Body of pancreas (tissue), 4 donors: ENCODE data around the gene STRIP2. TPM values are rescaled to one million over a fixed set of nuclear protein-coding genes. Genes with fewer than 3 reads are reported as not detected.

Source experiments
- ATAC-seq: fragments of 150-250 bp; one replicate; pipeline ENCODE4 v1.9.1; 2016
- DNase-seq, 4 donors: peaks; one replicate each; pipeline ENCODE4 v3.0.0-alpha.2; 2019
- H3K27ac ChIP-seq, 4 donors: fragments of 200-600 bp; sonication (generic); 1 replicate in 3 of 4; 2 replicates in 1 of 4; pipeline versions ENCODE4 v1.5.1 to v1.6.1; 2016 to 2019; ENCODE audit warnings: mild to moderate bottlenecking in 1 of 4, mixed read lengths in 1 of 4, moderate library complexity in 1 of 4
- H3K27me3 ChIP-seq, 2 donors: fragments of 200-600 bp; sonication (generic); one replicate each; pipeline ENCODE4 v1.6.0; 2016; ENCODE audit warnings: mild to moderate bottlenecking in 1 of 2
- H3K36me3 ChIP-seq, 2 donors: fragments of 200-600 bp; sonication (generic); replicated peaks in 1 of 2; 2 replicates each; pipeline ENCODE4 v1.5.1; 2016; ENCODE audit warnings: low read depth in 2 of 2; ENCODE audit not compliant: insufficient read depth in 1 of 2
- H3K4me1 ChIP-seq: fragments of 200-600 bp; sonication (generic); one replicate; pipeline ENCODE4 v1.6.0; 2016
- H3K4me3 ChIP-seq, 2 donors: fragments of 200-600 bp; sonication (generic); 1 replicate in 1 of 2; 2 replicates in 1 of 2; pipeline ENCODE4 v1.5.1; 2016 to 2019
- H3K9me3 ChIP-seq, 3 donors: fragments of 200-600 bp; sonication (generic); 1 replicate in 2 of 3; 2 replicates in 1 of 3; pipeline ENCODE4 v1.5.1; 2016
- POLR2A ChIP-seq, 3 donors: fragments of 450-650 bp; IDR thresholded peaks; one replicate each; pipeline ENCODE4 v1.6.1; 2016; ENCODE audit warnings: antibody characterized with exemption in 3 of 3, mild to moderate bottlenecking in 2 of 3
- WGBS, 2 donors: methylation state at CpG; one replicate each; pipeline ENCODE4 v1.1.5; 2017; 5-methylcytosine and 5-hydroxymethylcytosine counted together
- intact Hi-C: fragments of 100-400 bp; cut with DNase I; formaldehyde crosslinking; loops from one replicate; pipeline ENCODE4 v1.15.1; 2023
- total RNA-seq, 2 donors: library from RNA; depleted of rRNA; stranded (reverse); fragments of >200 nt; gene quantifications; one replicate each; pipeline ENCODE4 v1.1.0, GENCODE V29; 2016
- TF ChIP-seq, protein P1 (sequence below), 7 experiments: fragments of 450-650 bp in 4 of 7; fragments of 200-600 bp in 3 of 7; sonication (generic) in 3 of 7; IDR thresholded peaks; one replicate each; pipeline ENCODE4 v1.5.1; 2016 to 2019; ENCODE audit warnings: antibody characterized with exemption in 7 of 7

Gene STRIP2
- total RNA-seq, 2 donors from 2014 or later = 0.26 TPM; not detected in 1

GRCh38 chr7:129466796-129467195 lies 32.6 kb downstream of the STRIP2 start:
- no peak overlapping the region for H3K4me3 ChIP-seq
- DNase-seq (no peak), ATAC-seq (no peak)
- no peak overlapping the region for H3K27ac ChIP-seq
- 78 to 91% methylated on average over 3 of the region's 3 CpGs for WGBS, 2 donors
- TF ChIP-seq, protein P1, sequence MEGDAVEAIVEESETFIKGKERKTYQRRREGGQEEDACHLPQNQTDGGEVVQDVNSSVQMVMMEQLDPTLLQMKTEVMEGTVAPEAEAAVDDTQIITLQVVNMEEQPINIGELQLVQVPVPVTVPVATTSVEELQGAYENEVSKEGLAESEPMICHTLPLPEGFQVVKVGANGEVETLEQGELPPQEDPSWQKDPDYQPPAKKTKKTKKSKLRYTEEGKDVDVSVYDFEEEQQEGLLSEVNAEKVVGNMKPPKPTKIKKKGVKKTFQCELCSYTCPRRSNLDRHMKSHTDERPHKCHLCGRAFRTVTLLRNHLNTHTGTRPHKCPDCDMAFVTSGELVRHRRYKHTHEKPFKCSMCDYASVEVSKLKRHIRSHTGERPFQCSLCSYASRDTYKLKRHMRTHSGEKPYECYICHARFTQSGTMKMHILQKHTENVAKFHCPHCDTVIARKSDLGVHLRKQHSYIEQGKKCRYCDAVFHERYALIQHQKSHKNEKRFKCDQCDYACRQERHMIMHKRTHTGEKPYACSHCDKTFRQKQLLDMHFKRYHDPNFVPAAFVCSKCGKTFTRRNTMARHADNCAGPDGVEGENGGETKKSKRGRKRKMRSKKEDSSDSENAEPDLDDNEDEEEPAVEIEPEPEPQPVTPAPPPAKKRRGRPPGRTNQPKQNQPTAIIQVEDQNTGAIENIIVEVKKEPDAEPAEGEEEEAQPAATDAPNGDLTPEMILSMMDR (IDR thresholded peaks at IDR 0.05) = no peak
- TF ChIP-seq POLR2A (IDR thresholded peaks at IDR 0.05) = no peak
- intact Hi-C loops = loop anchor here (10.0 kb wide), 1 partner anchor 252 kb away; no protein-coding TSS in a partner anchor
- no peaks in the 10 kb centered on the region for H3K4me1 ChIP-seq
- H3K9me3 ChIP-seq = no peaks in the 10 kb centered on the region
- no peaks in the 10 kb centered on the region for H3K27me3 ChIP-seq
- no peaks in the 10 kb centered on the region for H3K36me3 ChIP-seq

- H3K4me1 ChIP-seq = no peaks in the 10 kb centered on the region
- no peak for TF ChIP-seq POLR2A (IDR thresholded peaks at IDR 0.05)
- TF ChIP-seq, protein P1 (IDR thresholded peaks at IDR 0.05) = no peak
- 65 to 74% methylated on average over 1 of the region's 1 CpG for WGBS, 2 donors
- no peak for DNase-seq
- H3K36me3 ChIP-seq = no peaks in the 10 kb centered on the region
- no peaks in the 10 kb centered on the region for H3K27me3 ChIP-seq
- no peaks in the 10 kb centered on the region for H3K9me3 ChIP-seq
- H3K27ac ChIP-seq = no peak overlapping the region
- no peak for ATAC-seq
- H3K4me3 ChIP-seq = no peak overlapping the region
- intact Hi-C loops = loop anchor here (10.0 kb wide), 1 partner anchor 253 kb away; no protein-coding TSS in a partner anchor
Measured at GRCh38 chr7:129468087-129468486, 33.9 kb downstream of the STRIP2 start.

GRCh38 chr7:129468547-129468946 lies 34.3 kb downstream of the STRIP2 start:
- H3K4me3 ChIP-seq = no peak overlapping the region
- whole genome bisulfite sequencing, 2 donors = 60 to 68% methylated on average over 4 of the region's 4 CpGs
- no peaks in the 10 kb centered on the region for H3K27me3 ChIP-seq
- TF ChIP-seq POLR2A (IDR thresholded peaks at IDR 0.05) = no peak
- TF ChIP-seq, protein P1 (IDR thresholded peaks at IDR 0.05) = no peak
- no peak overlapping the region for H3K27ac ChIP-seq
- ATAC-seq = no peak
- no peaks in the 10 kb centered on the region for H3K4me1 ChIP-seq
- H3K9me3 ChIP-seq = no peaks in the 10 kb centered on the region
- intact Hi-C loops = loop anchor here (10.0 kb wide), 1 partner anchor 254 kb away; no protein-coding TSS in a partner anchor
- H3K36me3 ChIP-seq = no peaks in the 10 kb centered on the region
- no peak for DNase-seq

DNA sequence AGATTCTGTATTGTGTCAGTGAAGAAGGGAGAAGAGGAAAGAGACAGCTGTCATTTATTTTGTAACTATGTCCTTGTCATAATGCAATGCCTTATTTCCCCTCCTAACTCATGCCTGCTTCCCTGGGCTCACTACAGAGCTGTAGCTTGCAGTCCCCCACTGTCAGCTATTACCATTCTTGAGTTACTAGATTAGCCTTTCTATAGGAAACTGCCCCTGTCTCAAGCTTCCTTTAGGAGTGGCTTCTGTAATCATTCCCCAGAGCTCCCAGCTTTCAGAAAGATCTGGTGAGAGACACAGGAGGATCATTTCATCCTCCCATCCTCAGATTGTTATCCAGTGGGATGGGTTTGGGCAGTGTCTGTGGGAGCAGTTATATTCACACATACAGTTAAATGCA lies 35.7 kb downstream of the STRIP2 start:
- Histone ChIP-seq H3K36me3 (no peaks in the 10 kb centered on the region), H3K9me3 (no peaks in the 10 kb centered on the region), H3K27me3 (no peaks in the 10 kb centered on the region), H3K4me3 (no peak overlapping the region), H3K4me1 (no peaks in the 10 kb centered on the region), H3K27ac (no peak overlapping the region)
- DNase-seq = no peak
- intact Hi-C loops = loop anchor here (10.0 kb wide), 2 partner anchors 105 to 255 kb away; no protein-coding TSS in a partner anchor
- TF ChIP-seq POLR2A (IDR thresholded peaks at IDR 0.05) = no peak
- TF ChIP-seq, protein P1 (IDR thresholded peaks at IDR 0.05) = no peak
- no peak for ATAC-seq

GRCh38 chr7:129470411-129470810 lies 36.2 kb downstream of the STRIP2 start:
- intact Hi-C loops = loop anchor here (10.0 kb wide), 1 partner anchor 106 kb away; no protein-coding TSS in a partner anchor
- TF ChIP-seq POLR2A (IDR thresholded peaks at IDR 0.05) = no peak
- TF ChIP-seq, protein P1 (IDR thresholded peaks at IDR 0.05) = no peak
- Histone ChIP-seq H3K4me1 (no peaks in the 10 kb centered on the region), H3K4me3 (no peak overlapping the region), H3K27ac (no peak overlapping the region), H3K9me3 (no peaks in the 10 kb centered on the region), H3K36me3 (no peaks in the 10 kb centered on the region), H3K27me3 (no peaks in the 10 kb centered on the region)
- ATAC-seq = no peak
- 81 to 82% methylated on average over 1 of the region's 1 CpG for WGBS, 2 donors
- no peak for DNase-seq
